Peyer's patch (tissue), 4 donors: ENCODE results near the gene PTPRB. TPM values are rescaled to one million over a fixed set of nuclear protein-coding genes. Genes with fewer than 3 reads are reported as not detected.

ENCODE experiments used
- DNase-seq, 3 donors: peaks; one replicate each; pipeline ENCODE4 v3.0.0-alpha.2; 2017 to 2019
- H3K27ac ChIP-seq, 4 donors: fragments of 200-600 bp; sonication (generic); one replicate each; pipeline ENCODE4 v1.5.1; 2016 to 2019
- H3K27me3 ChIP-seq, 2 donors: fragments of 200-600 bp; sonication (generic); one replicate each; pipeline ENCODE4 v1.5.1; 2019
- H3K36me3 ChIP-seq, 3 donors: fragments of 200-600 bp; sonication (generic); one replicate each; pipeline ENCODE4 v1.5.1; 2016 to 2019
- H3K4me1 ChIP-seq, 4 donors: fragments of 200-600 bp; sonication (generic); one replicate each; pipeline ENCODE4 v1.5.1; 2016 to 2019
- H3K4me3 ChIP-seq, 4 donors: fragments of 200-600 bp; sonication (generic); 1 replicate in 3 of 4; 2 replicates in 1 of 4; pipeline ENCODE4 v1.5.1; 2016 to 2019; ENCODE audit warnings: mild to moderate bottlenecking in 1 of 4
- H3K9me3 ChIP-seq, 4 donors: fragments of 200-600 bp; sonication (generic); one replicate each; pipeline ENCODE4 v1.5.1; 2016 to 2019; ENCODE audit warnings: mild to moderate bottlenecking in 1 of 4
- CTCF ChIP-seq, 6 experiments: fragments of 450-650 bp in 4 of 6; fragments of 200-600 bp in 2 of 6; sonication (generic) in 1 of 6; IDR thresholded peaks; one replicate each; pipeline ENCODE4 v1.5.1; 2017 to 2019; ENCODE audit warnings: antibody characterized with exemption in 6 of 6, mild to moderate bottlenecking in 3 of 6, moderate library complexity in 1 of 6
- POLR2A ChIP-seq, 2 donors: fragments of 450-650 bp; IDR thresholded peaks; one replicate each; pipeline ENCODE4 v1.5.1; 2017; ENCODE audit warnings: antibody characterized with exemption in 2 of 2, mild to moderate bottlenecking in 2 of 2, moderate library complexity in 2 of 2
- total RNA-seq, 4 donors: library from RNA; depleted of rRNA; stranded (reverse); fragments of >200 nt; gene quantifications; one replicate each; pipeline ENCODE4 v1.1.0, GENCODE V29; 2016

The PTPRB gene
- total RNA-seq, 4 donors from 2014 or later: 10.5 to 38.8 (median 30.5) TPM

DNA sequence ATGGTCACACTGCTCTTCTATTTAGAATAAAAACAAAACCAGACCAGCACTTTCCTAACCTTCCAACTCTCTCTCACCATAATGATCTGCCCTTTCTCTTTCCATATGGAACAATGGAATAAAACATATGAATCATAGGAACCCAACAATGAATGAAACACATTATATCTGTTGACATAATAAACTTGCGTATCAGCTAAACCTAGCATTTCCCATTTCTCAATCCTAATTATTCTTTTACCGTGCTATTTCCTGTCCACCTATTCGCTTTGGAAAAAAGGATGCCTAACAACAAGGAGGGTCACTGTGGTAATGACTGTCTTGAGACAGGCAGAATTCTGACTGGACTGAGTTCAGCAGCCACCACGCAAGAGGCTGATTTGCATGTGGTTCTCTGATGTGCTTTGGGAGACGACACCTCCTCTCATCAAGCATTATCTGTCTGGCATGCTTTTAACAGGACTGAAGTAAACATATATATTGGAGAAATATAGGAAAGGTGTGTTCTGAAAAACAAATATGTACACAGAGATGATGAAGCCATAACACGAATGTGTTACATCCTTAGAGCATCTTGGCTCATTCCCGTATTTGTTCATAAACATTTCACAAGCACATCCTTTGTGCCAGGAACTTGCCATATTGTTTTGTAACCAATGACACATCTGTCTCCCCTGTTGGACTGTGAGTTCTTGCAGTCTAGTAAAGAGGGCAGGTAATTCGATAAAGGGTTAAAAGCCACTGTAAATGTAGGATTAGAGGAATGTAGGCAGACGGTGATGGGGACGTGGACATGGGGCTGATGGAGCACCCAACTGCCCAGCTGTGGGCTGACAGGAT lies 87.7 kb downstream of the PTPRB start:
- H3K27ac ChIP-seq: no peak overlapping the region
- H3K9me3 ChIP-seq: no peaks in the 10 kb centered on the region
- DNase-seq: no peak
- no peaks in the 10 kb centered on the region for H3K4me1 ChIP-seq
- peaks cover 0 to 4% (median 0%) of the 10 kb centered on the region in 3 donors for H3K36me3 ChIP-seq
- no peaks in the 10 kb centered on the region for H3K27me3 ChIP-seq
- H3K4me3 ChIP-seq: no peak overlapping the region
- TF ChIP-seq CTCF (IDR thresholded peaks at IDR 0.05): no peak
- no peak for TF ChIP-seq POLR2A (IDR thresholded peaks at IDR 0.05)

DNA sequence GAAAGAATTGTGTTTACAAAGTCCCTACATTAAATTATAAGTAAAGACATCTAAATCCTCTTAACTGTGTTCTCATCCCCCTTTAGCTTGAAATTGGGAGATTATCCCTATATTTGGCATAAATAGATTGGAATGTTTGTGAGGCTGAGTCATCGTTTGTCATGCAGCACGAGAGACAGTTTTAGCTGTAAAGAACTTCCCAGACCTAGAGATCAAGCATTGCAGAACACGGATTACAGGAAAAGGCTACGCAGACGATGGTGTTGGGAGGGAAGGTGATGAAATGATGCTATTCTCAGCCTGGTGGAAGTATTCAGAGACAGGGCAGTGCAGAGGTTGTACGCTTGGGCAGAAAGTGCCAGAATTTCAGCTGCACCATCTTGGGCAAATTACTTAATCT lies 93.8 kb downstream of the PTPRB start:
- Histone ChIP-seq H3K36me3 (peaks cover 0 to under 1% (median 0%) of the 10 kb centered on the region in 3 donors), H3K4me3 (no peak overlapping the region), H3K9me3 (no peaks in the 10 kb centered on the region), H3K27me3 (no peaks in the 10 kb centered on the region), H3K27ac (no peak overlapping the region), H3K4me1 (peaks cover 0 to 18% (median 0%) of the 10 kb centered on the region in 4 donors)
- no peak for TF ChIP-seq POLR2A (IDR thresholded peaks at IDR 0.05)
- TF ChIP-seq CTCF (IDR thresholded peaks at IDR 0.05): no peak
- no peak for DNase-seq

- no peaks in the 10 kb centered on the region for H3K27me3 ChIP-seq
- H3K27ac ChIP-seq: no peak overlapping the region
- H3K4me3 ChIP-seq: no peak overlapping the region
- peaks cover 0 to 10% (median 0%) of the 10 kb centered on the region in 3 donors for H3K36me3 ChIP-seq
- DNase-seq: no peak
- TF ChIP-seq CTCF (IDR thresholded peaks at IDR 0.05) (no peak), POLR2A (IDR thresholded peaks at IDR 0.05) (no peak)
- H3K9me3 ChIP-seq: no peaks in the 10 kb centered on the region
- H3K4me1 ChIP-seq: peaks cover 0 to 18% (median 0%) of the 10 kb centered on the region in 4 donors
Observed at GRCh38 chr12:70540996-70541395, 96.2 kb downstream of the PTPRB start.

GRCh38 chr12:70536650-70537049 lies 100.6 kb downstream of the PTPRB start:
- peaks cover 0 to 18% (median 0%) of the 10 kb centered on the region in 4 donors for H3K4me1 ChIP-seq
- TF ChIP-seq CTCF (IDR thresholded peaks at IDR 0.05) (no peak), POLR2A (IDR thresholded peaks at IDR 0.05) (no peak)
- peaks cover 0 to 24% (median 0%) of the 10 kb centered on the region in 3 donors for H3K36me3 ChIP-seq
- no peaks in the 10 kb centered on the region for H3K9me3 ChIP-seq
- no peak for DNase-seq
- no peaks in the 10 kb centered on the region for H3K27me3 ChIP-seq
- peak overlapping the region in 2 of 4 donors; percentile 13 to 17 for H3K27ac ChIP-seq
- no peak overlapping the region for H3K4me3 ChIP-seq

GRCh38 chr12:70535896-70536374 lies 101.3 kb downstream of the PTPRB start:
- Histone ChIP-seq H3K36me3 (peaks cover 0 to 24% (median 0%) of the 10 kb centered on the region in 3 donors), H3K4me1 (peaks cover 0 to 18% (median 0%) of the 10 kb centered on the region in 4 donors), H3K4me3 (no peak overlapping the region), H3K27me3 (no peaks in the 10 kb centered on the region), H3K27ac (peak overlapping the region in 3 of 4 donors; percentile 28 to 47 (median 45)), H3K9me3 (no peaks in the 10 kb centered on the region)
- DNase-seq: no peak
- TF ChIP-seq POLR2A (IDR thresholded peaks at IDR 0.05) (no peak), CTCF (IDR thresholded peaks at IDR 0.05) (no peak)
